WTC11 (cell line): Measurements from ENCODE around the gene RGL2. TPM values are rescaled to one million over a fixed set of nuclear protein-coding genes. Genes with fewer than 3 reads are reported as not detected.

Experiments
- ATAC-seq: fragments of 200-7000 bp; cut with Tn5 transposase; 2 replicates; pipeline ENCODE4 v1.10.0; 2021; ENCODE audit warnings: mild to moderate bottlenecking, moderate library complexity
- CTCF ChIA-PET: fragments of 300-600 bp; sonication (Branson Sonifier 250); formaldehyde crosslinking; loops from one replicate; lab custom pipeline; 2021; ENCODE audit warnings: antibody characterized with exemption; lab: Charles Lee
- POLR2A ChIA-PET: fragments of 350-600 bp; sonication (Branson Sonifier 250); formaldehyde crosslinking; loops from one replicate; lab custom pipeline; 2021; ENCODE audit warnings: antibody characterized with exemption; lab: Charles Lee
- DNase-seq: peaks from one replicate; pipeline ENCODE4 v3.0.0; 2021; ENCODE audit warnings: low spot score
- H3K27ac Mint-ChIP-seq: 2 replicates; pipeline ENCODE4 v1.8.0; 2021; ENCODE audit warnings: mixed read lengths
- H3K27me3 Mint-ChIP-seq: 2 replicates; pipeline ENCODE4 v1.8.0; 2021; ENCODE audit warnings: low read depth, mild to moderate bottlenecking, moderate library complexity, mixed read lengths
- H3K36me3 Mint-ChIP-seq: 2 replicates; pipeline ENCODE4 v1.8.0; 2021; ENCODE audit warnings: mixed read lengths
- H3K4me1 Mint-ChIP-seq: 2 replicates; pipeline ENCODE4 v1.8.0; 2022; ENCODE audit warnings: mixed read lengths
- H3K4me3 Mint-ChIP-seq: 2 replicates; pipeline ENCODE4 v1.8.0; 2021; ENCODE audit warnings: mild to moderate bottlenecking, moderate library complexity, mixed read lengths
- H3K9me3 Mint-ChIP-seq: 2 replicates; pipeline ENCODE4 v1.8.0; 2021; ENCODE audit warnings: mixed read lengths
- ATF1 ChIP-seq: sonication (generic); formaldehyde crosslinking; IDR thresholded peaks from 2 replicates; pipeline ENCODE4 v1.8.1; 2023; ENCODE audit warnings: mild to moderate bottlenecking, moderate library complexity, missing genetic modification reagents
- CREM ChIP-seq: sonication (generic); formaldehyde crosslinking; IDR thresholded peaks from 2 replicates; pipeline ENCODE4 v1.8.1; 2022; ENCODE audit warnings: mild to moderate bottlenecking, missing genetic modification reagents, moderate library complexity
- EMX1 ChIP-seq: fragments of 250-450 bp; sonication (Bioruptor Pico); IDR thresholded peaks from 2 replicates; pipeline ENCODE4 v1.8.0; 2021; ENCODE audit warnings: mild to moderate bottlenecking
- FOXP1 ChIP-seq: sonication (generic); formaldehyde crosslinking; IDR thresholded peaks from 2 replicates; pipeline ENCODE4 v1.8.0; 2022; ENCODE audit warnings: missing genetic modification reagents, mild to moderate bottlenecking, moderate library complexity, borderline replicate concordance
- GABPB1 ChIP-seq: sonication (generic); formaldehyde crosslinking; IDR thresholded peaks from 2 replicates; pipeline ENCODE4 v1.8.1; 2023; ENCODE audit warnings: mild to moderate bottlenecking, missing genetic modification reagents
- MXD4 ChIP-seq: fragments of 250-450 bp; sonication (Bioruptor Pico); IDR thresholded peaks from 2 replicates; pipeline ENCODE4 v1.8.0; 2021; ENCODE audit warnings: mild to moderate bottlenecking, moderate library complexity, borderline replicate concordance
- MYBL2 ChIP-seq: sonication (generic); formaldehyde crosslinking; IDR thresholded peaks from 2 replicates; pipeline ENCODE4 v1.8.1; 2023; ENCODE audit warnings: mild to moderate bottlenecking, moderate library complexity, missing genetic modification reagents
- RELA ChIP-seq: sonication (generic); formaldehyde crosslinking; IDR thresholded peaks from 2 replicates; pipeline ENCODE4 v1.8.1; 2022; ENCODE audit warnings: missing genetic modification reagents, mild to moderate bottlenecking, borderline replicate concordance
- SOX15 ChIP-seq: fragments of 250-450 bp; sonication (Bioruptor Pico); IDR thresholded peaks from 2 replicates; pipeline ENCODE4 v1.9.0; 2021; ENCODE audit warnings: mild to moderate bottlenecking
- TCF7 ChIP-seq: sonication (generic); formaldehyde crosslinking; IDR thresholded peaks from 2 replicates; pipeline ENCODE4 v1.8.0; 2022; ENCODE audit warnings: mild to moderate bottlenecking, low read depth, missing genetic modification reagents, moderate library complexity
- TEAD1 ChIP-seq: sonication (generic); formaldehyde crosslinking; IDR thresholded peaks from 2 replicates; pipeline ENCODE4 v1.8.0; 2022; ENCODE audit warnings: mild to moderate bottlenecking, missing genetic modification reagents
- ZNF219 ChIP-seq: sonication (generic); formaldehyde crosslinking; IDR thresholded peaks from 2 replicates; pipeline ENCODE4 v1.8.0; 2023; ENCODE audit warnings: missing genetic modification reagents, mild to moderate bottlenecking, borderline replicate concordance
- ZNF263 ChIP-seq: sonication (generic); formaldehyde crosslinking; IDR thresholded peaks from 2 replicates; pipeline ENCODE4 v1.8.1; 2022; ENCODE audit warnings: low read depth, mild to moderate bottlenecking, moderate library complexity, missing genetic modification reagents
- ZNF671 ChIP-seq: fragments of 250-450 bp; sonication (Bioruptor Pico); IDR thresholded peaks from 2 replicates; pipeline ENCODE4 v1.8.0; 2021; ENCODE audit warnings: mild to moderate bottlenecking
- total RNA-seq: library from RNA; stranded (reverse); gene quantifications from 3 replicates; pipeline ENCODE4 v1.2.3, GENCODE V29; 2021
- TF ChIP-seq, protein P1 (sequence below): fragments of 250-450 bp; sonication (Bioruptor Pico); IDR thresholded peaks from 2 replicates; pipeline ENCODE4 v1.9.0; 2021; ENCODE audit warnings: mild to moderate bottlenecking
- TF ChIP-seq, protein P2 (sequence below): fragments of 250-450 bp; sonication (Bioruptor Pico); IDR thresholded peaks from 2 replicates; pipeline ENCODE4 v2.1.2; 2022; ENCODE audit warnings: mild to moderate bottlenecking, moderate library complexity
- TF ChIP-seq, protein P3 (sequence below): fragments of 250-450 bp; sonication (Bioruptor Pico); IDR thresholded peaks from 2 replicates; pipeline ENCODE4 v1.8.0; 2021; ENCODE audit warnings: mild to moderate bottlenecking
- TF ChIP-seq, protein P4 (sequence below): sonication (generic); formaldehyde crosslinking; IDR thresholded peaks from 2 replicates; pipeline ENCODE4 v1.8.1; 2022; ENCODE audit warnings: mild to moderate bottlenecking, moderate library complexity, missing genetic modification reagents
- TF ChIP-seq, protein P5 (sequence below): sonication (generic); formaldehyde crosslinking; IDR thresholded peaks from 2 replicates; pipeline ENCODE4 v1.8.0; 2022; ENCODE audit warnings: mild to moderate bottlenecking, missing genetic modification reagents

Gene RGL2
- total RNA-seq, 1 experiment from 2014 or later, result 77.1 TPM

DNA sequence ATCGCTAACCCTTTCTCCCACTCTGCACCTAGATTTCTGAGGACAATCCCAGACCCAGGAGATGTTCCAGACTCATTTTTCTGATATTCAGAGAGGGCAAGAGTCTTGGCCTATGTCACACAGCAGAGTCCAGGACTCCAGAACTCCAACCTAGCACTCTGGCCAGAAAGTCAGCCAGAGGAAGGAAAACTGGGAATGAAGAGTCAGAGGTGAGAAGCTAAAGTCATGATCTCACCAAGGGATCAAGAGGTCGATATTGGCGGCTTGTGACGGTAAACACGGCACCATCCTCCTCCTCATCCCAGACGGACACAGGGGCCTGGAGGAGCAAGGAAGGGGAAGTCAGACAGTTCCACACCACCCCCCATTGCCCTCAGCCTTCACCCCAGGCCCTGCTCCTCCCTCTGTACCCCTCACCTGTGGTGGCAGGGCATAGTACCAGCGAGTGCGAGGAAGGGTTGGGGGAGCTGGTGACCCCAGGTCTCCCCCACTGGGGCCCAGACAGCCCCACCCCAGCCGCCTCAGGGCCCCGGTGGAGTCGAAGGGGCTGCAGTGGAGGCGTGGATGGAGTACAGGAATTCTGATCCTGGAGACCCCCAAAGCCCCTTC, 1.8 kb downstream of the RGL2 start (continued):
- TF ChIP-seq, protein P1, sequence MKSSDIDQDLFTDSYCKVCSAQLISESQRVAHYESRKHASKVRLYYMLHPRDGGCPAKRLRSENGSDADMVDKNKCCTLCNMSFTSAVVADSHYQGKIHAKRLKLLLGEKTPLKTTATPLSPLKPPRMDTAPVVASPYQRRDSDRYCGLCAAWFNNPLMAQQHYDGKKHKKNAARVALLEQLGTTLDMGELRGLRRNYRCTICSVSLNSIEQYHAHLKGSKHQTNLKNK (CRISPR knock-in tag), result no peak
- TF ChIP-seq CREM (CRISPR knock-in tag), result no peak

DNA sequence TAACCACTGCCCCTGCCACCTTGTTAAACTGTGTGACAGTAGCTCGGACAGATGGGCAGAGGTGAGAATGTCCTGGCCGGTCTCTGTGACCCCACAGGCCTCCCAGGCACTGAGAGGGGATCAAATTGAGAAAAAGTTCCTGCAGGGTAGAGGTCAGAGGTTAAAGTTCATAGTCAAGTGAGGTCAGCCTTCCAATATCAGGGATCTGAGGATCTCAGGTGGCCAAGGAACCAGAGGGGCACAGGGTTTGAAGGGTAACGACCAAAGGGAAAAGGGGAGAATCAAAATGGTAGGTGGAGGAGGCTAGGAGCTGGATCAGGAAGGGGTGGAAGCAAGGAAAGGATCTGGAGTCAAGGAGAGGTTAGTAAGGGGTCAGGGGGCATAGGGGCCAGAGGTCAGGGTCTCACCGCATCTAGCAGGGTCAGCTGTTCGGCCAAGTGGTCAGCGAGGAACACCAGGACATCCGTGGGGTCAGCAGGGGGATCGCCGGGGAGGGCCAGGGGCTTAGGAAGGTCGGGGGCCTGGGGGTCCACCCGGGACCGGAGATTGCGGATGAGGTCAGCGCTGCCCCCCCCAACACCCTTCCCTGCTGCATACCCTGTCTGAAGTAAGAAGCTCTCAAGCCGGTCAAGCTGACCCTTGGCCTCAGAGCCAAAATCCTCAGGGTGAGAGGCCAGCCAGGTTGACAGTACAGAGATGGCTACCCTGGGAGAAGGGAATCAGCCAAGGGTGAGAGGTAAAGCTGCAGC, 2.9 kb downstream of the RGL2 start:
- Mint-ChIP-seq H3K27ac (no peak overlapping the region), H3K27me3 (no peaks in the 10 kb centered on the region), H3K4me1 (peaks cover 18% of the 10 kb centered on the region), H3K36me3 (peaks cover 22% of the 10 kb centered on the region), H3K9me3 (no peaks in the 10 kb centered on the region), H3K4me3 (peak overlapping the region; percentile 99)
- TF ChIP-seq TEAD1 (CRISPR knock-in tag) (no peak), ZNF219 (no peak), ZNF671 (CRISPR knock-in tag) (no peak), MXD4 (no peak), GABPB1 (CRISPR knock-in tag) (no peak), RELA (no peak), EMX1 (no peak), TCF7 (CRISPR knock-in tag) (no peak), FOXP1 (CRISPR knock-in tag) (no peak), SOX15 (no peak), MYBL2 (CRISPR knock-in tag) (no peak), ZNF263 (CRISPR knock-in tag) (no peak), ATF1 (CRISPR knock-in tag) (no peak)
- TF ChIP-seq, protein P2, sequence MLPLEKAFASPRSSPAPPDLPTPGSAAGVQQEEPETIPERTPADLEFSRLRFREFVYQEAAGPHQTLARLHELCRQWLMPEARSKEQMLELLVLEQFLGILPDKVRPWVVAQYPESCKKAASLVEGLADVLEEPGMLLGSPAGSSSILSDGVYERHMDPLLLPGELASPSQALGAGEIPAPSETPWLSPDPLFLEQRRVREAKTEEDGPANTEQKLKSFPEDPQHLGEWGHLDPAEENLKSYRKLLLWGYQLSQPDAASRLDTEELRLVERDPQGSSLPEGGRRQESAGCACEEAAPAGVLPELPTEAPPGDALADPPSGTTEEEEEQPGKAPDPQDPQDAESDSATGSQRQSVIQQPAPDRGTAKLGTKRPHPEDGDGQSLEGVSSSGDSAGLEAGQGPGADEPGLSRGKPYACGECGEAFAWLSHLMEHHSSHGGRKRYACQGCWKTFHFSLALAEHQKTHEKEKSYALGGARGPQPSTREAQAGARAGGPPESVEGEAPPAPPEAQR (CRISPR knock-in tag), result no peak
- TF ChIP-seq, protein P3, sequence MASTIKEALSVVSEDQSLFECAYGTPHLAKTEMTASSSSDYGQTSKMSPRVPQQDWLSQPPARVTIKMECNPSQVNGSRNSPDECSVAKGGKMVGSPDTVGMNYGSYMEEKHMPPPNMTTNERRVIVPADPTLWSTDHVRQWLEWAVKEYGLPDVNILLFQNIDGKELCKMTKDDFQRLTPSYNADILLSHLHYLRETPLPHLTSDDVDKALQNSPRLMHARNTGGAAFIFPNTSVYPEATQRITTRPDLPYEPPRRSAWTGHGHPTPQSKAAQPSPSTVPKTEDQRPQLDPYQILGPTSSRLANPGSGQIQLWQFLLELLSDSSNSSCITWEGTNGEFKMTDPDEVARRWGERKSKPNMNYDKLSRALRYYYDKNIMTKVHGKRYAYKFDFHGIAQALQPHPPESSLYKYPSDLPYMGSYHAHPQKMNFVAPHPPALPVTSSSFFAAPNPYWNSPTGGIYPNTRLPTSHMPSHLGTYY, result no peak
- TF ChIP-seq, protein P4, sequence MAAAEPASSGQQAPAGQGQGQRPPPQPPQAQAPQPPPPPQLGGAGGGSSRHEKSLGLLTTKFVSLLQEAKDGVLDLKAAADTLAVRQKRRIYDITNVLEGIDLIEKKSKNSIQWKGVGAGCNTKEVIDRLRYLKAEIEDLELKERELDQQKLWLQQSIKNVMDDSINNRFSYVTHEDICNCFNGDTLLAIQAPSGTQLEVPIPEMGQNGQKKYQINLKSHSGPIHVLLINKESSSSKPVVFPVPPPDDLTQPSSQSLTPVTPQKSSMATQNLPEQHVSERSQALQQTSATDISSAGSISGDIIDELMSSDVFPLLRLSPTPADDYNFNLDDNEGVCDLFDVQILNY, result no peak
- ChIA-PET POLR2A (no interaction called here), CTCF (interaction anchor here (2.4 kb wide), 1 partner anchor 18 kb away, joined by 31 read pairs; the partner anchor contains the start of gene B3GALT4)
- ATAC-seq (no peak), DNase-seq (no peak)

DNA sequence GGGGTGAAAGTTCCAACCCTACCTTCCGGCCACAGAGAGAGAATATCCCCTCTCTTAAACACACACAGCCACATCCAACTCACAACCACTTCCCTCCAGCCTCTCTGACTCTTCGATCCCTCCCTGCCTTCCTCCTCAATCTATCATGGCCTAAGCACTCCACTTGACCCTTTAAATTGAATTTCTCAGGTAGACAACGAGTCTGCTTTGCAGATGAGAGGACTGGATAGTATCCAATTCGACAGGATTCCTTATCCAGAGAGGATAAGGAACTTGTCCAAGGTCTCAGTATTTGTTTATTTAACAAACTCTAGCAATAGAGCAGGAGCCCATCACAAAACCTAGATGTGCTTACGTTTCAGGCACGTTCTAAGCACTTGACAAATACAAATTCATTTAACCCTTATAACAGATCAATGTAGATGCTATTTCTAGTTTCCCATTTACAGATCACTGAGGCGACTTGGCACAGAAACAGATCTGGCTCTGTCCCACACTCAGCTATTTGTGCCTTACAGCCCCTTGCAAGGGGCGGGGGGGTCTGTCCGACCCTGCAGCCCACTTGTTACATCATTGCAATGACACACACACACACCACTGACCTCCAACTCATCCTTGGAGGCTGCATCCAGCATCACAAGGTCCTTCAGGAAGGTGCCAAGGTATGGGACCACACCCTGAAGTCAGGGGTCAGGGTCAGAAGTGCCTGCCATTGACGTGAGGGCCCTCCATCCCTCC, 4.5 kb downstream of the RGL2 start:
- H3K36me3 Mint-ChIP-seq, result peaks cover 19% of the 10 kb centered on the region
- CTCF ChIA-PET, result interaction anchor here (1.1 kb wide), 1 partner anchor 17 kb away, joined by 3 read pairs; no protein-coding TSS in a partner anchor

More for the DNA sequence above, 4.5 kb downstream of the RGL2 start:
- POLR2A ChIA-PET, result no interaction called here
- H3K27ac Mint-ChIP-seq, result no peak overlapping the region
- no peaks in the 10 kb centered on the region for H3K27me3 Mint-ChIP-seq
- peaks cover 19% of the 10 kb centered on the region for H3K4me1 Mint-ChIP-seq
- no peaks in the 10 kb centered on the region for H3K9me3 Mint-ChIP-seq
- no peak for ATAC-seq
- no peak overlapping the region for H3K4me3 Mint-ChIP-seq
- TF ChIP-seq, protein P3, result no peak
- no peak for TF ChIP-seq RELA
- TF ChIP-seq, protein P5, sequence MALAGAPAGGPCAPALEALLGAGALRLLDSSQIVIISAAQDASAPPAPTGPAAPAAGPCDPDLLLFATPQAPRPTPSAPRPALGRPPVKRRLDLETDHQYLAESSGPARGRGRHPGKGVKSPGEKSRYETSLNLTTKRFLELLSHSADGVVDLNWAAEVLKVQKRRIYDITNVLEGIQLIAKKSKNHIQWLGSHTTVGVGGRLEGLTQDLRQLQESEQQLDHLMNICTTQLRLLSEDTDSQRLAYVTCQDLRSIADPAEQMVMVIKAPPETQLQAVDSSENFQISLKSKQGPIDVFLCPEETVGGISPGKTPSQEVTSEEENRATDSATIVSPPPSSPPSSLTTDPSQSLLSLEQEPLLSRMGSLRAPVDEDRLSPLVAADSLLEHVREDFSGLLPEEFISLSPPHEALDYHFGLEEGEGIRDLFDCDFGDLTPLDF, result no peak
- TF ChIP-seq, all 79 proteins: peak for 0
- DNase-seq, result no peak
